Metanephros (tissue), 1 donor: Measurements from ENCODE around the gene PPEF1. TPM values are rescaled to one million over a fixed set of nuclear protein-coding genes. Genes with fewer than 3 reads are reported as not detected.

Experiments
- total RNA-seq: library from RNA; depleted of rRNA; stranded (reverse); fragments of >200 nt; gene quantifications from one replicate; pipeline ENCODE4 v1.2.3, GENCODE V29; 2014

The PPEF1 gene, protein sequence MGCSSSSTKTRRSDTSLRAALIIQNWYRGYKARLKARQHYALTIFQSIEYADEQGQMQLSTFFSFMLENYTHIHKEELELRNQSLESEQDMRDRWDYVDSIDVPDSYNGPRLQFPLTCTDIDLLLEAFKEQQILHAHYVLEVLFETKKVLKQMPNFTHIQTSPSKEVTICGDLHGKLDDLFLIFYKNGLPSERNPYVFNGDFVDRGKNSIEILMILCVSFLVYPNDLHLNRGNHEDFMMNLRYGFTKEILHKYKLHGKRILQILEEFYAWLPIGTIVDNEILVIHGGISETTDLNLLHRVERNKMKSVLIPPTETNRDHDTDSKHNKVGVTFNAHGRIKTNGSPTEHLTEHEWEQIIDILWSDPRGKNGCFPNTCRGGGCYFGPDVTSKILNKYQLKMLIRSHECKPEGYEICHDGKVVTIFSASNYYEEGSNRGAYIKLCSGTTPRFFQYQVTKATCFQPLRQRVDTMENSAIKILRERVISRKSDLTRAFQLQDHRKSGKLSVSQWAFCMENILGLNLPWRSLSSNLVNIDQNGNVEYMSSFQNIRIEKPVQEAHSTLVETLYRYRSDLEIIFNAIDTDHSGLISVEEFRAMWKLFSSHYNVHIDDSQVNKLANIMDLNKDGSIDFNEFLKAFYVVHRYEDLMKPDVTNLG
- 0.41 TPM for total RNA-seq

DNA sequence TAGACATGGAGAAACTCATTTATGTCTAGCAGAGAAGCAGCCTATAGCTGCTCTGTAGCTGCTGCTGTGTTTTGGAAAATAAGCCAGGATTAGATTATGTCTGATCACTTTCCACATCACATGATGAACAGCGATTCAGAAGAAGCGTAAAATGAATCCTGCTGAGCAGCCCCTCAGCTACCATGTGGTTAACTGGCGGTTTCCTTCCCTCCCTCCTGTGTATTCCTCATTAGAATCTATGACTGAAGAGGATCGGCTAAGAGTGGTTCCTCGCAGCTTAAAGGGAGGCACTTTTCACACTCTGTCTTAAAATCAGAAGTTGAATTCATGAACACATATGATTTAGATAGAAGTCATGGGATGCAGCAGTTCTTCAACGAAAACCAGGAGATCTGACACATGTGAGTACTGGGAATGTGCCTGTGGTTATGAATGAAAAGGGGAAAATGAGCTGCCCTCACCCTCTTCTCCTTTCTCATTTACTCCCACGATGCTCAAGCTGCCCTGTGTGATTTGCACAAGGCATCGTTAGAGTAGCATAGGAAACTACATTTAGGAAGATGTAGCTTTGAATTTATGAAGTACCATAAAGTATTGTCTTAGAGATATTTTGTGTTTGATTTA lies at the start of gene PPEF1:
PPEF1 (plus strand) TSS at position 220 of the 624 bp plus-strand sequence; CDS start at position 356, 136 bp downstream.

DNA sequence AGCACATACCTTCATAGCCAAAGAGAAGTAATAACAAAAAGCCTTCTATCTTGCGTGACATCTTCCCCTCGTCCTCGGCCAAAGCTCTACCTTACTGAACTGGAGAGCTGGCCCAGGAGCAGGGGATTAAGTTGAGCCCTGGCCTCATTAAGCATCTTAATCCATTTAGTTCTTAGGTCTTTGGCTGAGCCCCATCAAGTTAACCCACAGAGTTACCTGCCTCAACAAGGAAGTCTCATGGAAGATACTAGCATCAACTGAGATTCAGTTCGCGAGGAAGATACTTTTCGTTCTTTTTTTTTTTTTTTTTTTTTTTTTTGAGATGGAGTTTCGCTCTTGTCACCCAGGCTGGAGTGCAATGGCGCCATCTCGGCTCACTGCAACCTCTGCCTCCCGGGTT lies 35.4 kb upstream of the PPEF1 start, which contains the start of gene RS1:
RS1 (minus strand) TSS at position 101 of the 400 bp plus-strand sequence; CDS start at position 61, 40 bp downstream.

Other genes starting within 250 kb of the PPEF1 start
- not detected for gene RS1, start 35.5 kb upstream of the PPEF1 start, total RNA-seq